Fibroblast of upper back skin (primary cell): Measurements from ENCODE around the gene MT1A.
A peak's percentile ranks its signal among the peaks of the same experiment; 100 is the strongest.
"Not testable (repeated sequence)": the region's sequence is repeated elsewhere in the genome, so short reads cannot be mapped to it uniquely, and the experiment has no call there.

Experiments
- DNase-seq: peaks from one replicate; pipeline ENCODE4 v3.0.0-alpha.2; 2013

Gene MT1A

GRCh38 chr16:56658327-56658875 lies 19.9 kb downstream of the MT1A start:
- DNase-seq = no peak

GRCh38 chr16:56662357-56663354 lies 24.2 kb downstream of the MT1A start:
- DNase-seq = no peak

GRCh38 chr16:56664506-56664905 lies 26.0 kb downstream of the MT1A start:
- DNase-seq = no peak

- DNase-seq = not testable (repeated sequence)
Observed at GRCh38 chr16:56665286-56666261, 27.1 kb downstream of the MT1A start.

GRCh38 chr16:56667581-56668571 lies 29.4 kb downstream of the MT1A start, which contains the start of gene MT1G:
Gene MT1G (minus strand): TSS chr16:56668065. CDS start chr16:56667993, 72 bp downstream.
- DNase-seq = no peak

- no peak for DNase-seq
Observed at GRCh38 chr16:56669005-56669839, 30.8 kb downstream of the MT1A start, which contains the start of gene MT1H. Gene MT1H (plus strand): TSS chr16:56669814. CDS start chr16:56669885, 71 bp downstream.

GRCh38 chr16:56669840-56670619 lies 31.6 kb downstream of the MT1A start:
- DNase-seq = no peak

GRCh38 chr16:56670620-56670934 lies 32.1 kb downstream of the MT1A start:
- DNase-seq = no peak

- DNase-seq = not testable (repeated sequence)
Observed at GRCh38 chr16:56671691-56672090, 33.2 kb downstream of the MT1A start.

GRCh38 chr16:56672171-56672570 lies 33.7 kb downstream of the MT1A start:
- DNase-seq = not testable (repeated sequence)

GRCh38 chr16:56672761-56673536 lies 34.5 kb downstream of the MT1A start:
- DNase-seq = no peak

GRCh38 chr16:56673921-56674320 lies 35.5 kb downstream of the MT1A start:
- DNase-seq = peak; percentile 43

- DNase-seq = peak; percentile 66
Observed at GRCh38 chr16:56674570-56674969, 36.1 kb downstream of the MT1A start.

- DNase-seq = no peak
Observed at GRCh38 chr16:56675685-56676210, 37.3 kb downstream of the MT1A start.

- no peak for DNase-seq
Observed at GRCh38 chr16:56677474-56677873, 39.0 kb downstream of the MT1A start.

- no peak for DNase-seq
Observed at GRCh38 chr16:56679078-56679730, 40.7 kb downstream of the MT1A start.

GRCh38 chr16:56679818-56680217 lies 41.4 kb downstream of the MT1A start:
- no peak for DNase-seq
